ENCODE data around the gene CACHD1. TPM values are rescaled to one million over a fixed set of nuclear protein-coding genes. Genes with fewer than 3 reads are reported as not detected.
A peak's percentile ranks its signal among the peaks of the same experiment; 100 is the strongest.

The CACHD1 gene
- total RNA-seq, 1 experiment from 2014 or later = 29.9 TPM

DNA sequence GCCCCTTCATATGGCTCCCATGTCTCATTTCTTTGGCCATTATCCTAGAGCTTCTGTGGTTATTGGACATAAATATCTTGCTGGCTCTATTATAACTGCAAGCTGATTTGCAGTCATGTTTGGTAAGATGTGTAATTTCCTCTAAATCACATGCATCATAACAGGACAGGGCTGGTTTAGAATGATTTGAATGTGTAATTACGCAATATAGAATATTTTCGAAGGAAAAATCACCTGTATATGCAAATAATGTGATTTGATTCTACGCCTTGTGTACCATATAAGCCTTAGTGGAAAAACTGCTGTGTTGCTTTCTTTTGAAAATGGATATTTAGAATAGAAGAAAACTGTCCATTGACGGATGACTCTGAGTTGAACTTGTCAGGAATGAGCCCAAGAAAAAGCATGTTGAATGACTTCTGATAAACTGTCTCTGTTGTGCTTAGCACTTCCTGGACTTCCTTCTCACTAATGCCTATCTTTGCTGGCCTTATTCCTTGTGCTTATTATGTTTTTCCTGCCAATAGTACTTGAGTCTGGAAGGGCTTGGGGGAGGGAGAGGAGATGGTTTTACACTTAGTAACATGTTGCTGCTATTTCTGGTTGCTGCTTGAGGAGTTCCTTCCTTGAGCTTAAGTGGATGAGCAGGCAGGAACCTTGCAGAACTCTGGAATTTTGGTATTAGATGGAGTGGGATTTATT lies 6.5 kb downstream of the CACHD1 start:
- H3K9me3 ChIP-seq (ENCODE audit: control insufficient read depth, insufficient read depth, low read depth, low read length) = no peaks in the 10 kb centered on the region
- ATAC-seq (0 out of 2 replicates have a peak, but pooled peaks have one; percentile 30), DNase-seq (ENCODE audit: low read depth, low spot score) (no peak)
- intact Hi-C loops (cut with micrococcal nuclease; ENCODE audit: unreplicated experiment) (no loop called here), in situ Hi-C loops (cut with HindIII; ENCODE audit: low pct_unique_long_range_greater_than_20kb, low sequenced_read_pairs) (no loop called here)
- no TSS peak for BruUV-seq (replicated peaks)
- H3K4me1 ChIP-seq (ENCODE audit: control insufficient read depth, insufficient read depth, low read length) = peaks cover 83% of the 10 kb centered on the region
- no peak overlapping the region for H3K4me3 ChIP-seq (ENCODE audit: low read depth in 2 of 2, low read length in 2 of 2)
- H3K27me3 ChIP-seq (ENCODE audit: control insufficient read depth, insufficient read depth, low read length) = no peaks in the 10 kb centered on the region
- peak overlapping the region; percentile 58 for H3K27ac ChIP-seq (ENCODE audit: low read length)
- POLR2A ChIA-PET = interaction anchor here (0.6 kb wide), 2 partner anchors 21 to 153 kb away, joined by 4 read pairs; no protein-coding TSS in a partner anchor
- no peaks in the 10 kb centered on the region for H3K36me3 ChIP-seq (ENCODE audit: control insufficient read depth, insufficient read depth, low read length)
- CTCF ChIA-PET = no interaction called here
- TF ChIP-seq TCF7L2 (IDR thresholded peaks at IDR 0.05; ENCODE audit: low read depth, low read length) = no peak
- TF ChIP-seq SIN3A (IDR thresholded peaks at IDR 0.05; ENCODE audit: borderline replicate concordance, insufficient read depth, low read depth, low read length) = no peak
- TF ChIP-seq, protein P1, sequence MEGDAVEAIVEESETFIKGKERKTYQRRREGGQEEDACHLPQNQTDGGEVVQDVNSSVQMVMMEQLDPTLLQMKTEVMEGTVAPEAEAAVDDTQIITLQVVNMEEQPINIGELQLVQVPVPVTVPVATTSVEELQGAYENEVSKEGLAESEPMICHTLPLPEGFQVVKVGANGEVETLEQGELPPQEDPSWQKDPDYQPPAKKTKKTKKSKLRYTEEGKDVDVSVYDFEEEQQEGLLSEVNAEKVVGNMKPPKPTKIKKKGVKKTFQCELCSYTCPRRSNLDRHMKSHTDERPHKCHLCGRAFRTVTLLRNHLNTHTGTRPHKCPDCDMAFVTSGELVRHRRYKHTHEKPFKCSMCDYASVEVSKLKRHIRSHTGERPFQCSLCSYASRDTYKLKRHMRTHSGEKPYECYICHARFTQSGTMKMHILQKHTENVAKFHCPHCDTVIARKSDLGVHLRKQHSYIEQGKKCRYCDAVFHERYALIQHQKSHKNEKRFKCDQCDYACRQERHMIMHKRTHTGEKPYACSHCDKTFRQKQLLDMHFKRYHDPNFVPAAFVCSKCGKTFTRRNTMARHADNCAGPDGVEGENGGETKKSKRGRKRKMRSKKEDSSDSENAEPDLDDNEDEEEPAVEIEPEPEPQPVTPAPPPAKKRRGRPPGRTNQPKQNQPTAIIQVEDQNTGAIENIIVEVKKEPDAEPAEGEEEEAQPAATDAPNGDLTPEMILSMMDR (IDR thresholded peaks at IDR 0.05) = no peak
- TF ChIP-seq POLR2AphosphoS5 (IDR thresholded peaks at IDR 0.05; ENCODE audit: low read depth, low read length) = no peak
- TF ChIP-seq, protein P2, sequence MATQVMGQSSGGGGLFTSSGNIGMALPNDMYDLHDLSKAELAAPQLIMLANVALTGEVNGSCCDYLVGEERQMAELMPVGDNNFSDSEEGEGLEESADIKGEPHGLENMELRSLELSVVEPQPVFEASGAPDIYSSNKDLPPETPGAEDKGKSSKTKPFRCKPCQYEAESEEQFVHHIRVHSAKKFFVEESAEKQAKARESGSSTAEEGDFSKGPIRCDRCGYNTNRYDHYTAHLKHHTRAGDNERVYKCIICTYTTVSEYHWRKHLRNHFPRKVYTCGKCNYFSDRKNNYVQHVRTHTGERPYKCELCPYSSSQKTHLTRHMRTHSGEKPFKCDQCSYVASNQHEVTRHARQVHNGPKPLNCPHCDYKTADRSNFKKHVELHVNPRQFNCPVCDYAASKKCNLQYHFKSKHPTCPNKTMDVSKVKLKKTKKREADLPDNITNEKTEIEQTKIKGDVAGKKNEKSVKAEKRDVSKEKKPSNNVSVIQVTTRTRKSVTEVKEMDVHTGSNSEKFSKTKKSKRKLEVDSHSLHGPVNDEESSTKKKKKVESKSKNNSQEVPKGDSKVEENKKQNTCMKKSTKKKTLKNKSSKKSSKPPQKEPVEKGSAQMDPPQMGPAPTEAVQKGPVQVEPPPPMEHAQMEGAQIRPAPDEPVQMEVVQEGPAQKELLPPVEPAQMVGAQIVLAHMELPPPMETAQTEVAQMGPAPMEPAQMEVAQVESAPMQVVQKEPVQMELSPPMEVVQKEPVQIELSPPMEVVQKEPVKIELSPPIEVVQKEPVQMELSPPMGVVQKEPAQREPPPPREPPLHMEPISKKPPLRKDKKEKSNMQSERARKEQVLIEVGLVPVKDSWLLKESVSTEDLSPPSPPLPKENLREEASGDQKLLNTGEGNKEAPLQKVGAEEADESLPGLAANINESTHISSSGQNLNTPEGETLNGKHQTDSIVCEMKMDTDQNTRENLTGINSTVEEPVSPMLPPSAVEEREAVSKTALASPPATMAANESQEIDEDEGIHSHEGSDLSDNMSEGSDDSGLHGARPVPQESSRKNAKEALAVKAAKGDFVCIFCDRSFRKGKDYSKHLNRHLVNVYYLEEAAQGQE (IDR thresholded peaks at IDR 0.05; ENCODE audit: insufficient read depth in 1 of 2, low read depth in 2 of 2, low read length in 1 of 2) = no peak

DNA sequence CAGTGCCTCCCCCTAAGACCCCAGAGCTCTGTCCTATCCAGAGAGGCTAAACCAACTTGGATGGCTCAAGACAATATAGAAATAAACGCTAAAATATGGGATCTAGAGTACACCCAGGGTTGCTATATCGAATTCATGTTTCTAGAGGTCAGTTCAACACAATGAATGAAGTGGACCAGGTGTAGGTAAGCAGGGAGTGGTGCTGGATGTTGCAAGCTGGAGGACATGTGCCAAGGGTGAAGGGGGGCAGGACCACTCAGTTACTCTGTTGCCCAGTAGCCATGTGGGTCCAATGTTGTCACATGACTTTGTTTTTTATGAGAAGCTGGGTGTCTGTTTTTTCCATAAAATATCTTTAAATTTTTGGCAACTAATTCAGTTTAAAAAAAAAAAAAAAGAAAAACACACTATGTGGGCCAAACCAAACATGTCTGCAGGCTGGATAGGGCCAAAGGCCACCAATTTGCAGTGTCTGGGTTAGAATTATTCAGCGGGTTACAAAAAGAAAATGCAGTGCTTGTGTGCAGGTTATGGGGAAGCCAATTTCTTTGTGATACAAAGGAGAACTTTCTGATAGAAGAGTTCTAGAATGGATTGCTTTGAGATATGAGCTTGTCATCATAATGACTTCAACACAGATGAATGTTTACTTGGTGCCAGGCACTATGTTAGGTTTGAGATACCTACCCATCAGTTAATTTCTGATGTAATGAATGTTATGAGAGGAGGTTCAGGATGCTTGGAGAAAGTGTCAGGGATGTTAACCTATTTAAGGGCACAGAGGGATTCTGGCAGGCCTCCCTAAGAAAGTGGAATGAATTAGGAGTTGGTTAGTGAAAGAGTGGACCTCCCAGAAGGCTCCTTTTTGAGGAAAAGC lies 8.9 kb downstream of the CACHD1 start:
- H3K36me3 ChIP-seq (ENCODE audit: control insufficient read depth, insufficient read depth, low read length) = no peaks in the 10 kb centered on the region
- BruUV-seq (replicated peaks) = no TSS peak
- intact Hi-C loops (cut with micrococcal nuclease; ENCODE audit: unreplicated experiment) = no loop called here
- POLR2A ChIA-PET = no interaction called here
- no peaks in the 10 kb centered on the region for H3K27me3 ChIP-seq (ENCODE audit: control insufficient read depth, insufficient read depth, low read length)
- no peak overlapping the region for H3K4me3 ChIP-seq (ENCODE audit: low read depth in 2 of 2, low read length in 2 of 2)
- in situ Hi-C loops (cut with HindIII; ENCODE audit: low pct_unique_long_range_greater_than_20kb, low sequenced_read_pairs) = no loop called here
- DNase-seq (ENCODE audit: low read depth, low spot score) (no peak), ATAC-seq (no peak)
- TF ChIP-seq SIN3A (IDR thresholded peaks at IDR 0.05; ENCODE audit: borderline replicate concordance, insufficient read depth, low read depth, low read length) (no peak), TCF7L2 (IDR thresholded peaks at IDR 0.05; ENCODE audit: low read depth, low read length) (no peak), POLR2AphosphoS5 (IDR thresholded peaks at IDR 0.05; ENCODE audit: low read depth, low read length) (no peak)
- TF ChIP-seq, protein P1 (IDR thresholded peaks at IDR 0.05) = no peak
- H3K9me3 ChIP-seq (ENCODE audit: control insufficient read depth, insufficient read depth, low read depth, low read length) = no peaks in the 10 kb centered on the region
- peak overlapping the region; percentile 31; the same call in 1 of the 2 replicates for H3K27ac ChIP-seq (ENCODE audit: low read length)
- CTCF ChIA-PET = no interaction called here
- peaks cover 82% of the 10 kb centered on the region for H3K4me1 ChIP-seq (ENCODE audit: control insufficient read depth, insufficient read depth, low read length)
